GF-D8 (cell line): Measurements from ENCODE around the gene CSDE1.

ENCODE experiments used
- DNase-seq: peaks from one replicate; lab custom pipeline; 2025; lab: John Stamatoyannopoulos, UW

Gene CSDE1

DNA sequence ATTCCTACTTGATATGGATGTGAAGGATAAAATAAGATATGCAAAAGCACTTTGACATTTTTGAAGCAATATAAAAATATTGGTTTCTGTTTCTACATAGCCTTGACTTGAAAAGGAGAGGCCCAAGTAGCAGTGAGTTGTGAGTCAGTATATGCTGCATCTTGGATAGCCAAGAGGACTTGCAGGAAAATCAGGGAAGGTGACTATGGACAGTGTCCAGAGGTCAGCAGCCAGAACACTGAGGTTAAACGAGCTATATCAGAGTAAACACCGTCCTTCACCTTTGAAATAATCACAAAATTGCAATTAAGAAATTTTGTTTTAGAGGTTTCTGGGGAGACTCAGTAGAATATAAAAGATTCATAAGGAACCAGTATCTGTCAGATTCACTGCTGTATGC lies 55.9 kb downstream of the CSDE1 start:
- DNase-seq, result no peak

DNA sequence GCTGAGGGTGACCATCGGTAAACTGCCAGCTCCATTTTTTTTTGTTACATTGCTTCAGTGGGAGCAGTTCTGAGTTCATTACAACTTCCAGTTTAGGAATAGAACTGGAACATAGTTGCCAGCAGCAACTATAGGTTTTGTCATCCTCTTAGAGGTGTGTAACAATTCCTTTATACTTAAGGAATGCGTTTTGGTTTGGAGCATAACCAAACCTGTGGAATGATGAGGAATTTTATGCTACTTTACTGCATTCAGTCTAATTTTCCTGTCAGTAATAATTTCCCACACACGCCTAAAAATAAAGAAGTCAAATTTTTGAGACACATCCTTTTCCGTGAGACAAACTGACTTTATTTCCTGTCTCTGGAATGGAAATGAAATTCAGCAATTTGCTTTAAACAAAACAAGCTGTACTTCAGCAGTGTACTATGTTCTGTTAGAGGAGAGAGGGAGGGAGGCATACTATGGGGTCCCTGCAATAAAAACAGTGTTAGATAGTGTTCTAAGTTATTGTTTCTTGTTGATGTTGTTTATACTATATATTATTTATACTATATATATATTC lies 57.7 kb downstream of the CSDE1 start:
- no peak for DNase-seq

DNA sequence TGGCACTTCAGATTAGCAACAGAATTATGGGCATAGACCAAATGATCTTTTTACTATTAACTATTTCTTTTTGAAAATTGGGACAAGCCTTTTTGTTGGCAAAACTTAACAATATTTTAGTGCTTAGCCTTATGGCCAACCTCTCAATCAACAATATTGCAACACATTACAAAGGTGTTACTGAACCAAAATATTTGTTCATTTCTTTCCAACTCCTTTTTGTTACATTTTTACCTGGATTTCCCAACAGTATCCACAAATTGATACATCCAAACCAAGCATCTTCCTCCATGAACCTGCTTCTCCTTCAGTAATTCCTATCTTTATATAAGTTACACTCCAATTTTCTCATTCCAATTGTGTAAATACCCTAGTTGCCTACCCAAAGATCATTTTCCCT lies 61.0 kb downstream of the CSDE1 start:
- DNase-seq, result no peak

DNA sequence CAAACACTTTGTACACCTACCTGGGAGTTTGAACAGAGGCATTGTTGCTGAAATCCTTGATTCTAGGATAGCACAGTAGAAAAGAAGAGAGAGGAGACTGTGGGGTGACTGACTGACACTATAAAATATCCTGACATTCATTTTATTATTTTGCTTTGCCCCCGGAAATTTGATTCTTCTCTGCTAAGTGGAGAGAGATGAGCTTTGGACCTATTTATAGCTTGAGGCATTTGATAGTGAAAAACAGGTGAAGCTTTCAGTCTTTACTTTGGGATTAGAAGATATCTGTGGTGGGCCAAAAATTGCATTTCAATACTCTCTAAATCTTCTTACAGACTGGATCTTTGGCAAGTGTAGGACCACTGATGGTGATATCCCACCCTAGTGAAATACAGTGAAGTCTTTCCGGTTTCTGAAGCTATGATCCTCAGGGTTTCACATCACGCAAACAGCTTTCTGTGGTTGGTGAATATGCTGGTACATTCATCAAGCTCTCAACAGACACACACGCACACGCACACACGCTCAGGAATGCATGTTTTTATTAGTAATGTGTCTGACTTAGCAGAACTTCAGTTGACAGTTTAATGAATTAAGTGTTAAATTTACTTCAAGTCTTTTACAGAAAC lies 62.2 kb downstream of the CSDE1 start, which contains the start of gene AMPD1:
AMPD1 (minus strand) TSS at position 117 of the 629 bp plus-strand sequence; CDS start at position 42, 75 bp downstream.
- DNase-seq, result no peak

DNA sequence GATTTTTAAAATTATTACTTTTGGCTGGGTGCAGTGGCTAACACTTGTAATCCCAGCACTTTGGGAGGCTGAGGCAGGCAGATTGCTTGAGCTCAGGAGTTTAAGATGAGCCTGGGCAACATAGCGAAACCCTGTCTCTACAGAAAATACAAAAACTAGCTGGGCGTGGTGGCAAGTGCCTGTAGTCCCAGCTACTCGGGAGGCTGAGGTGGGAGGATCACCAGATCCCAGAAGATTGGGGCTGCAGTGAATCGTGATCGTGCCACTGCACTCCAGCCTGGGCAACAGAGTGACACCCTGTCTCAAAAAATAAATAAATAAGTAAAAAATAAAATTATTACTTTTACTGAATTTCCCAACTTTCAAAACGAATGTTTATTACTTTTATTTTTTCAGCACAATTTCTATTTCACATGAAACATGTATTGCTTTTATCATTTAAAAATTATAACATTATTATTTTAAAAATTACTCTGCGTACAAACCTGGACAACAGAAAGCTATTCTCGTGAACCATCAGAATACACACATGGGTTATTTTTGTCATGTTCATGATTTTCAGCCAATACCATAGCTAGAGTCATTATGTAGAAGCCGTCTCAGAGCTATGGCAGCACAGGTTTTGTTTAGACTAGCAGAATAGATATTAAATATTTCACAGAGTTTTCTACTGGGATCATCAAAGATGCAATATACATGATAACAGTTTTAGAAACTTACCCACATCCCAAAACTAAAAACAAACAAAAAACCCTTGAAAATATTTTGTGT lies 63.1 kb downstream of the CSDE1 start:
- no peak for DNase-seq

DNA sequence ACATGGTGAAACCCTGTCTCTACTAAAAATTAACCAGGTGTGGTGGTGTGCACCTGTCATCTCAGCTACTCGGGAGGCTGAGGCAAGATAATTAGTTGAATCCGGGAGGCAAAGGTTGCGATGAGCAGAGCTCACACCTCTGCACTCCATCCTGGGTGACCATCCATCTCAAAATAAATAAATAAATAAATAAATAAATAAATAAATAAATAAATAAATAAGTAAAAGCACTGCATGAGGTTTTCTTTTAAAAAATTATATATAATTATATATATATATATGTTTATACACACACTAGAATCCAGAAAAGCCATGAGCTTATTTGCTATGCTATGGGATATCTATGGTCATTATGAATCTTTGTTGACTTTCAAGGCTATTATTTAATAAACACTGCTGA lies 64.8 kb downstream of the CSDE1 start:
- DNase-seq, result no peak

DNA sequence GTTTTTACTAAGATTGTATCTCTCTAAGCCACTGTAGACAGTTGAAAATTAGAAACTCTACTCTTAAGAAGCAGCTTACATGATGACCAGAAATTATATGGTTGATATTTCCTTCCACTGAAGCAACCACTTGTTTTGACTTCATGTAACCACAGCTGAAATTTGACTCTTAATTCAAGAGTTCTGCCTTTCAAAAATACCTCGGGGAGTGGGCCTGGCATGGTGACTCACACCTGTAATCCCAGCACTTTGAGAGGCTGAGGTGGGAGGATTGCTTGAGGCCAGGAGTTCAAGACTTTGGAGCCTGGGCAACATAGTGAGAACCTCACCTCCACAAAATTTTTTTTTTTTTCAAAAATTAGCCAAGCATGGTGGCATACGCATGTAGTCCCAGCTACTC lies 66.7 kb downstream of the CSDE1 start:
- no peak for DNase-seq

DNA sequence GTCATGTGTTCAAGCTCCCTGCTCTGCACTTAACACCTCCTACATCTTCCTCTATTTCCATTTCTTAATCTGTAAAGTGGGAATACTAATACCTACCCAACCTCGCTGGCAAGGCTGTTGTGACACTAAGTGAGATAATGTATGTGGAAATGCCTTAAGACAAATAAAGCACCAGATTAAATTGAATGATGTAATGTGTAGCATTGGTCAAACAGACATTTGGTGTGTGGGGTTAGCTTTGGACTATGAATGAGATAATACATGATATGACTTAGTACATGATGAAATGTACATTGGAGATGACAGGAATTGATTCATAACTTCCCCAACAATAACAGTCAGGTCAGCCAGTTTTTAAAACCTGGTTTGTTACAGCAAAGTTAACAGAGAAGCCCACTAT lies 67.6 kb downstream of the CSDE1 start:
- no peak for DNase-seq

DNA sequence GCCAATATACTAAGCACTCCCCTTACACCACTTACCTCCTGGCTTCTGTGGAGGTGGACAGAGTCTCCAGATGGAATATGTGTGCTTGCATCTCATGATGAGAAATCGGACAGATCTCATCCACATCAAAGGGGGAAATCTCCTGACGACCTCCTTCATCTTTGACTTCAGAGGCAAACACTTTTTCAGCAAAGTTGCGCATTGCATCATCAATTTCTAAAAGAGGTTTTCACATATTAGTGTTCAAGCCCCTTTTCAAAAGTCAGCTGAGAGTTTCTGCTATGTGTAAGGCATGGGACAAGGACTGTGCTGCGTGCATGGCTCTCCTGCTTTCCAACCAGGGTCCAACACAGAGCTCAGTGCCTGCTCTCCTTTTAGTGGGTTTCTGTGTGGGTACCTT lies 69.3 kb downstream of the CSDE1 start:
- no peak for DNase-seq

DNA sequence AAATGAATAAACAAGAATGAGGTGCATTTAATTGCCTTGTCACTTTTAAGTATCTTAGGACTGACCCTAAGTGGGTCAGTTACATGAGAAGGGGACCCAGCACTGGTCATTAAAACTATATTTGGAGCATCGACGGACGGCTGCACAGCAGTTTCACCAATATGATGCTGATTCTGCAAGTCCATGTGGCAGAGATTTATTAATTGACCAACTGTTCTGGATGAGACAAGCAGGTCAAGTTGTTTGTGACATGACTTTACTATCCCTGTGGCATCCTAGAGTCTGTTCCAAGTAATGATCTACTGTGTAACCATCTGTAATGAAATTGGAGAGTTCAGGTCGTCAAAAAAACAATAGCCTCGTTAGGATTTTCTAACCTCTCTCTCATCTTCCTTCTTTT lies 71.9 kb downstream of the CSDE1 start:
- no peak for DNase-seq

DNA sequence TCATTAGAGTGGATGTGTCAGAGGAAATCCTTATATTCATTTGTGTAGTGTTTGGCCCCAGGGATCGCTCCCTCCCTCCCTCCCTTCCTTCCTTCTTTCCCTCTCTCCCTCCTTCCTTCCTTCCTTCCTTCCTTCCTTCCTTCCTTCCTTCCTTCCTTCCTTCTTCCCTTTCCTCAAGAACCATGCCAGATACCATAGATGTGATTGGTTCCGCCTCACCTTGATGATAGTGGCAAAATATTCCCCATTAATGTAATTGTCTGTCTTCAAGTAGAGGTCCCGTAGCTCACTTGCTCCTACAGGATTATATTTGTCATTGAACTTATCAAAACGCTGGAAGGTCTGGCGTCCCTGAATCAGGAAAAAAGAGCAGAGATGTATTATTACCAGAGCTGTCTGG lies 80.1 kb downstream of the CSDE1 start:
- no peak for DNase-seq

DNA sequence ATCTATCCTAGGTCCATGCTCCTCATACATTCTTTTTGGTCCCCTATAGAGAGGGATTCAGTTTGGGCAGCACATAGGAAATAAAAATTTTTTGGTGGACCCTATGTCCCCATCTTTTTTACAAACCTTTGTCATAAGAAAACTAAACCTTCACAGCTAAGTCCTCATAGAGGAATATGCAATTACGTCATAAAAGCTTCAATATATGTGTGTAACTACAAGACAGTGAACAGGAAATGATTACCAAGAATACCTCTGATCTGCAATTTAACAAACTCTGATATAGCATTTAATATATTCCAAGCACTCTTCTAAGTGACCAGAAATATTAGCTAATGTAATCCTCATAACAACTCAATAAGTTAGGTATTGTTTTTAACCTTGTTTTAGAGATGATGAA lies 81.7 kb downstream of the CSDE1 start:
- no peak for DNase-seq

DNA sequence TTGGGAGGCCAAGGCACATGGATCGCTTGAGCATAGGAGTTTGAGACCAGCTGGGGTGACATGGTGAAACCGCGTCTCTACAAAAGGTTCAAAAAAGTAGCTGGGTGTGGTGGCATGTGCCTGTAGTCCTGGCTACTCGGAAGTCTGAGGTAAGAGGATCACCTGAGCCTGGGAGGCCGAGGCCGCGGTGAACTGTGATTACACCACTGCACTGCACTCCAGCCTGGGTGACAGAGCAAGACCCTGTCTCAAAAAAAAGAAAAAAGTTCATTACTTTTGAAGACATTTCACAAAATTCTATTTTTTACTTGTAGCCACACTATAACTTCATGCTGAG lies 85.9 kb downstream of the CSDE1 start:
- no peak for DNase-seq

DNA sequence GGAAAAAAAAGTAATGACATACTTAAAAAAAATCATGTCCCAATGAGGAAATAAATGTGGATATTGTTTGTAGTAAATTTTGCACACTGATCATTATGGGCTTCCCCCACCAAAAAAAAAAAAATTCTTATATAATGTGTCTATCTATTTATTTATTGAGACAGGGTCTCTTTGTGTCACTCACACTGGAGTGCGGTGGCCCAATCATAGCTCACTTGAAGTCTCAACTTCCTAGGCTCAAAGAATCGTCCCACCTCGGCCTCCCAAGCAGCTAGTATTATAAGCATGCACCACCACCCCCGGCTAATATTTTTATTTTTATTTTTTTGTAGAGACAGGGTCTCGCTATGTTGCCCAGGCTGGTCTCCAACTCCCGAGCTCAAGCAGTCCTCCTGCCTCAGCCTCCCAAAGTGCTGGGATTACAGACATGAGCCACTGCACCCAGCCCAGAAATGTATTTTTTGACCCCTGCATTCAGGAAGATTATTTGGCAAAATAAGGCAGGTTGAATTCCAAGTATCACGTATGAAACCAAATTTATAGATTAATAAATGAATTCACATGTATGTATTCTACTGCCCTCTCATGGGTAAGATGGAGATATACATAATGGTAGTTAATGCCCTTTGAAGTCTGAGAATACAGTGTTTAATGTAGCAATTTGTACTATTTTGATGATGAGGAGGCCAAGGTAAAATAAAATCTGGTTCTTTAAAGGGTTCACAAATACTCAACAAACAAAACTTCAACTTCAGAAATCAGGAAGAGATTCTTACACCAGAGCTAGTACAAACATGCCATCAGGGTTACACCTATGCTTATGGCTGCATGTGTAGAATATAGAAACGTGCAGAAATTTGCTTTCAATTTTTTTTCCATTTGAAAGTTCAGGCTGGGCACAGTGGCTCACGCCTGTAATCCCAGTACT lies 86.5 kb downstream of the CSDE1 start:
- DNase-seq, result no peak

DNA sequence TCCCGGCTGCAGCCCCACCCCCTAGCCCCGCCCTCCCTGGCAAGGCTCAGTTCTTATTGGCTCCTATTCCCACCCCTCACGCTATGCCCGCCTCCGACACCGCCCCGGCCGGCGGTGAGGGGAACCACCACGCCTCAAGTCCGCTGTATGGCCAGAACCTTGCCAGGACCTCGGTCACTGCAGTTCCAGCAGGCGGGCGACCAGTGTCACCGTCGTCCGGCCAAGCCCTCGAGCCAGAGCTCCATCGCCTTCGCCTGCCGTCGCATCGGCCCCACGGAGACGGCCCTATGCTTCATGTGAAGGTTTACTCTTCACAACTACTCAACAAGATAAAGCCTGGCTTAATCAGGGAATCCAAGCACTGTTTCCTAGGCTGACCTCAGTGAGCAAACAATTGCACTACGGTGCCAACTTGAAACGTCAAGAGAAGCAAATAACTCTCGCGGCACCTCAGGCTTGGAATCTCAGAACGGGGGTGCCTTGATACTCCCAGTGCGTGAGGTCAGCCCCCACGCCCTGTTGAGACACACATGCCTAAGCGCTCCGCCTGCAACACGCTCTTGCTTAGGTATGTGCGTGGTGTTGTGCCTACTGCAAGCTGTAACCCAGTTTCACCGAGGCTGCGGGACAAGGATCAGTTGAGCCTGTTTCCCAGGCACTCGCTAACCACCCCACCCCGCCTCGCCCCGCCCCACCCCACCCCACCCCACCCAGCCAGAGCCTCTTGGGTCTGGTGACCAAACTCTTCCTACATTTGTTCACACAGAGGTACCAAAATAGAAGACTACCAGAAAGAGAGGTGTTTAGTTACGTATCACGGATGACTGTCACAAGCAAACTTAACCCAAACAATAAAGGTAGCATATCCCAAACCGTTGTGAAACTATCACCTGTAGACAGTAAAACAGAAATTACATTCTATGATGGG lies 87.4 kb downstream of the CSDE1 start:
- no peak for DNase-seq

DNA sequence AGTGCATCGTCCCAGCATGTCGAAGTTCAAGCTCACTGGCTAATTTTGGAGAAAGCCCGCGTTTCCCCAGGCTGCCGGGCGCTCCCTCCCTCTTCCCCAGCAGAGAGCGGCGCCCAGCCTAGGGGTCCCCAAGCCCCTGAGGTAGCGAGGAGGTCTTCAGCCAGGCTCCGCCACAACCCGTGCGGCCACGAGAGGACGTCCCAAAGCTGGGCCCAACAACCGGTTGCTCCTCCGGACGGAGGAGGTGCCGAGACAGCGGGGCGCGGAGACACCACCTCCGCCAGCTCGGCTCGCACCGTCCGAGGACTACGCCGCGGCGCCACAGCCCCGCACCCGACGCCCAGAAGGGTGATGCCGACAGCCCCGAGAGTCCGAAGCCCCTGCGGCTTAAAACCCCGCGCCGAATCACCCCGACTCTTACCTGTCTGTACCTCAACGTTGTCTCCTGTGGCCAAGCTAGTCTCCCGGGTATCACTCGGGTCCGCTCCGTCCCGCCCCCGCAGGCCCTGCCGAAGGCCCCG lies 88.2 kb downstream of the CSDE1 start, which contains the start of gene DENND2C:
DENND2C (minus strand) TSS at position 488 of the 521 bp plus-strand sequence. CDS start 44,065 bp downstream, outside the sequence.
- DNase-seq, result no peak

DNA sequence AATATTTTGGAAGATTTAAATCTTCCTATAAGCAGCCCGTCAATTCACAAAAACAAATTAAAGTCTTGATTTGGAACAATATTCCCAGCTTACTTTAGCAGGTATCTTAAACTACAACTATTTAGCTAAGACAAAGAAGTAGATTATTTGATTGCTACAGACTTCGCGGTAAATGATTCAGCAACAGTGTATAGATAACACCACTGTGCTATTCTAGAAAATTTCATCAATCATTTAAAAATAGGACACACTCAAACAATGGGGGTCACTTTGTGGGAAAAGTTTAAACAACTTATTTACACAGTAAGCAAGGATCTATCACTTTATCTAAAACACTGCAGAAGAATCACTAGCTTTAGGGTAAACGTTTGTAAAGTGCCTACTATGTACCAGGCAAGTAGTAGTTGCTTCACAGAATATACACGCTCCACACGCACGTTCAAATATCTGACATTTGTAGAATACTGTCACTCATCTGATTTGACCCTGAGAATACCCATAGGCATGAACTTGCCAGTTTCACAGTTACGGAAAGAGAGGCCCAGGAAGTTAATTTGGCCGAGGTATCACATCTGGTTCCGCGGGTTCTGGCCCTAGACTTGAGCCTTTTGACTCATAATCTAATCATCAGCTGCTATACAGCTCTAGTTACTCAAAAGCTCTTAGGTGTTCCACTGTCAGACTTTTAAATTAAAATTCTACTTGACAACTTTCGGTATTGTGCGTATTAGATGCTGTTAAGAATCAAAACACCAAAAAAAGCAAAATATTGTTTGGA lies 88.8 kb downstream of the CSDE1 start:
- no peak for DNase-seq

DNA sequence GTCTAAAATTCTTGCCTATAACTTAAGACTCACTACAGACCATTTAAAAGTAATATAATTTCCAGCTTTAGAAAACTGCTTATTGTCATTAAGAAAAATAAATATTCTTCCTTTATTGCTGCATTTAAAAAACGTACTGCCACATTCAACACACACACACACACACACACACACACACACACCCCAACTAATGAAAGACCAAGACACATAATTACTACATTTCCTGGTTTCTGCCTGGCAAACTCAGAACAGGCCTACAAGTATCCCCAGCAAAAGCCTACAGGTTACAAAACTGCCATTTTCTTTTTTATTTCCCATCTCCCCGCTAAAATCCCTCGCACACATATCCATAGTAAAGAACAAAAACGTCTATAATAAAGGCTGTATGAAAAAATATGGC lies 89.4 kb downstream of the CSDE1 start:
- DNase-seq, result no peak

DNA sequence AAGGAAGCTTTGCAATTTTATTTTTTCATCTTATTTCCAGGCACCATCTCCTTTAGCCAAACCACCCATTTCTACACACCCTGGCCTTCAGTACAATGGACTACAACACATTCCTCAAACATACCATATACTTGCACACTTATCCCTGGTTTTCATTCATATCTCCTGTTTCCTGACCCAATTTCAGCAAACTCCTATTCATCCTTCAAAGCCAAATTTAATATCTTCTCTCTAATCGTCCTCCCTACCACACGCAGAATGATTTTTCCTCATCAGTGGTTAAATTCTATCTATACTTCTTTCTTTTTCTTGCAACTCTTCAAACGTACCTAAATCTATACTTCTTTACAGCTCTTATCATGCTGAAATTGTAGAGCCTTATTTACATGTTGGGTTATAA lies 90.8 kb downstream of the CSDE1 start:
- no peak for DNase-seq
